Stimulated activated CD8-positive, alpha-beta memory T cell treated with anti-CD3 and anti-CD28 coated beads, Interleukin-12 subunit alpha, Interleukin-12 subunit beta, amount 100 ng/mL, for 4 hours (primary cell): ENCODE measurements around the gene ELF3.
"Not testable (repeated sequence)": the region's sequence is repeated elsewhere in the genome, so short reads cannot be mapped to it uniquely, and the experiment has no call there.

Source experiments
- DNase-seq: peaks from one replicate; pipeline ENCODE4 v3.0.0-alpha.2; 2020; ENCODE audit warnings: low read depth

The ELF3 gene

GRCh38 chr1:202010180-202011015 is at the start of gene ELF3:
TSS of gene ELF3 (plus strand) at chr1:202010587. CDS start at chr1:202011137, 550 bp downstream.
- DNase-seq = no peak

GRCh38 chr1:201962382-201962781 is 48.0 kb upstream of the ELF3 start:
- not testable (repeated sequence) for DNase-seq

- no peak for DNase-seq
Observed at GRCh38 chr1:201964261-201964660, 46.1 kb upstream of the ELF3 start.

GRCh38 chr1:201966171-201966570 is 44.2 kb upstream of the ELF3 start:
- no peak for DNase-seq

- no peak for DNase-seq
Observed at GRCh38 chr1:201968202-201968925, 42.0 kb upstream of the ELF3 start.

GRCh38 chr1:201970334-201971159 is 39.8 kb upstream of the ELF3 start:
- DNase-seq = no peak

GRCh38 chr1:201982082-201982622 is 28.2 kb upstream of the ELF3 start:
- DNase-seq = peak; percentile 59

GRCh38 chr1:201982623-201983379 is 27.6 kb upstream of the ELF3 start, which contains the start of gene RNPEP:
TSS of gene RNPEP (plus strand) at chr1:201982648. CDS start at chr1:201982667, 19 bp downstream.
- DNase-seq = peak; percentile 36

GRCh38 chr1:201983380-201983805 is 27.0 kb upstream of the ELF3 start:
- no peak for DNase-seq

GRCh38 chr1:201984446-201984845 is 25.9 kb upstream of the ELF3 start:
- no peak for DNase-seq

GRCh38 chr1:201985355-201985754 is 25.0 kb upstream of the ELF3 start:
- DNase-seq = no peak

- no peak for DNase-seq
Observed at GRCh38 chr1:201988601-201989000, 21.8 kb upstream of the ELF3 start.

GRCh38 chr1:201989354-201990128 is 20.8 kb upstream of the ELF3 start:
- no peak for DNase-seq

- DNase-seq = no peak
Observed at GRCh38 chr1:201990427-201990826, 20.0 kb upstream of the ELF3 start.

- DNase-seq = no peak
Observed at GRCh38 chr1:201999625-202000238, 10.7 kb upstream of the ELF3 start.

- no peak for DNase-seq
Observed at GRCh38 chr1:202002507-202002906, 7.9 kb upstream of the ELF3 start.

GRCh38 chr1:202004711-202005110 is 5.7 kb upstream of the ELF3 start:
- no peak for DNase-seq

- no peak for DNase-seq
Observed at GRCh38 chr1:202005958-202006357, 4.4 kb upstream of the ELF3 start.

- DNase-seq = no peak
Observed at GRCh38 chr1:202007304-202007703, 3.1 kb upstream of the ELF3 start.
